ENCODE results near the gene GOPC.

The GOPC gene

GRCh38 chr6:117536317-117536716 lies 66.0 kb downstream of the GOPC start:
- DNase-seq (ENCODE audit: low read depth), result no peak
- in situ Hi-C loops (cut with HindIII; ENCODE audit: low sequenced_read_pairs), result loop anchor here (10.0 kb wide), 1 partner anchor 282 kb away; no protein-coding TSS in a partner anchor
- TF ChIP-seq, protein P1, sequence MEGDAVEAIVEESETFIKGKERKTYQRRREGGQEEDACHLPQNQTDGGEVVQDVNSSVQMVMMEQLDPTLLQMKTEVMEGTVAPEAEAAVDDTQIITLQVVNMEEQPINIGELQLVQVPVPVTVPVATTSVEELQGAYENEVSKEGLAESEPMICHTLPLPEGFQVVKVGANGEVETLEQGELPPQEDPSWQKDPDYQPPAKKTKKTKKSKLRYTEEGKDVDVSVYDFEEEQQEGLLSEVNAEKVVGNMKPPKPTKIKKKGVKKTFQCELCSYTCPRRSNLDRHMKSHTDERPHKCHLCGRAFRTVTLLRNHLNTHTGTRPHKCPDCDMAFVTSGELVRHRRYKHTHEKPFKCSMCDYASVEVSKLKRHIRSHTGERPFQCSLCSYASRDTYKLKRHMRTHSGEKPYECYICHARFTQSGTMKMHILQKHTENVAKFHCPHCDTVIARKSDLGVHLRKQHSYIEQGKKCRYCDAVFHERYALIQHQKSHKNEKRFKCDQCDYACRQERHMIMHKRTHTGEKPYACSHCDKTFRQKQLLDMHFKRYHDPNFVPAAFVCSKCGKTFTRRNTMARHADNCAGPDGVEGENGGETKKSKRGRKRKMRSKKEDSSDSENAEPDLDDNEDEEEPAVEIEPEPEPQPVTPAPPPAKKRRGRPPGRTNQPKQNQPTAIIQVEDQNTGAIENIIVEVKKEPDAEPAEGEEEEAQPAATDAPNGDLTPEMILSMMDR (IDR thresholded peaks at IDR 0.05; ENCODE audit: low read depth, low read length, missing control alignments), result no peak
- H3K4me3 ChIP-seq (ENCODE audit: low read depth, low read length), result no peak overlapping the region

DNA sequence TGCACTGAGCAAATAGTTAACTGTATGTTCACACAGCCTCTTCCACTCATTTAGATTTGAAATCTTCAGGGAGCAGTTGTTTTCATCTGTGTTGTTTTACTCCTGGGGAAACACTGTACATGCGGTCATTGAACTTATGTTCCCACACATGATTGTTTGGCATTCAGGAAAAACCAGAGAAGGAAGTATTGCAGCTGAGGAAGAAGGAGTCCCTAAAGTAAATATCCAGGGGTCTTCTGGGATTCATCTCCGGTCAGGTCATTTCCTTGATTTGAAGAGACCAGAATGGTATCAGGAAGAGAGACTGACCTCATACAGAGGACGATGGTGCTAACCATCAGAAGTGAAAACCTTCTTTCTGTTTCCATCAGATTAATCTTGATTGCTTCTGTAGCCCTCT lies 67.3 kb downstream of the GOPC start:
- in situ Hi-C loops (cut with HindIII; ENCODE audit: low sequenced_read_pairs), result loop anchor here (10.0 kb wide), 1 partner anchor 280 kb away; no protein-coding TSS in a partner anchor
- DNase-seq (ENCODE audit: low read depth), result no peak
- H3K4me3 ChIP-seq (ENCODE audit: low read depth, low read length), result no peak overlapping the region
- TF ChIP-seq, protein P1 (IDR thresholded peaks at IDR 0.05; ENCODE audit: low read depth, low read length, missing control alignments), result no peak

- in situ Hi-C loops (cut with HindIII; ENCODE audit: low sequenced_read_pairs), result loop anchor here (10.0 kb wide), 1 partner anchor 279 kb away; no protein-coding TSS in a partner anchor
- TF ChIP-seq, protein P1 (IDR thresholded peaks at IDR 0.05; ENCODE audit: low read depth, low read length, missing control alignments), result no peak
- DNase-seq (ENCODE audit: low read depth), result no peak
- H3K4me3 ChIP-seq (ENCODE audit: low read depth, low read length), result no peak overlapping the region
These were observed 68.5 kb downstream of the GOPC start for GRCh38 chr6:117533775-117534174.

DNA sequence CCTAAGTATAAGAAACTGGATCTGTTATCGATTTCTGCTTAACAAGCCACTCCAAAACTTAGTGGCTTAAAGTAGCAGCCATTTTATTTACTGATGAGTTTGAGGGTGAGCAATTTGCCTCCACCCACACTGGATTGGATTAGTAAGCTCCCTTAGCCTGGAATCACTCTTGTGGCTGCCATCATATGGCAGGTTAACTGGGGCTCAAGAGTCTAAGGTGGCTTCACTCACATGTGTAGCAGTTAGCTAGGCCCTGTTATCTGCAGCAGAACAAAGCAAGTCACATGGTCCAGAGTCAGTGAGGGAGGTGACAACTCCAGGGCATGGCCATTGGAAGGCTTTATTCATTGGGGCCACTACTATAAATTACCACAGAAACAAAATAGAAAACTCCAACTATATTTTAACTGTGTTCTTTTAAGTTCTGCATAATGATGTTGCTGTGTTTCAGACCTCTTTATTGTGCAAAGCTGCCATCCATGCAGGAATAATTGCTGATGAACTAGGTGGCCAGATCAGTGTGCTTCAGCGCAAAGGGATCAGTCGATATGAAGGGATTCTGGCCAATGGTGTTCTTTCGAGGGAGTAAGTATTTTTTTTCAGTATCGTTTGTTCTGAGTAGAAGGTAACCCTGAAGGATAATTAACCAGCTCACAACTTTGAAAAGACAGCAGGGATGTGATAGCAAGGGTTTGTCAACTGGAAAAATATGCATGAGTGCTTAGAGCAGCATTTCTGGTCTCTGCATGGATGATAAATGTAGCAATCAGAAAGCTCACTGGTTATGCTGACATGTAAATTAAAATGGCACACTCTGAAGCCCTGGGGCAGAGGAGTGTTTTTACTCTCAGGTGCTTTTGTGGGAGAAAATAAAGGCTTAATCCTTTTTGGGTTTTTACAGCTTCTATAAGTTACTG lies 70.2 kb downstream of the GOPC start:
- TF ChIP-seq, protein P1 (IDR thresholded peaks at IDR 0.05; ENCODE audit: low read depth, low read length, missing control alignments), result no peak
- in situ Hi-C loops (cut with HindIII; ENCODE audit: low sequenced_read_pairs), result loop anchor here (10.0 kb wide), 1 partner anchor 277 kb away; no protein-coding TSS in a partner anchor
- DNase-seq (ENCODE audit: low read depth), result no peak
- H3K4me3 ChIP-seq (ENCODE audit: low read depth, low read length), result no peak overlapping the region

DNA sequence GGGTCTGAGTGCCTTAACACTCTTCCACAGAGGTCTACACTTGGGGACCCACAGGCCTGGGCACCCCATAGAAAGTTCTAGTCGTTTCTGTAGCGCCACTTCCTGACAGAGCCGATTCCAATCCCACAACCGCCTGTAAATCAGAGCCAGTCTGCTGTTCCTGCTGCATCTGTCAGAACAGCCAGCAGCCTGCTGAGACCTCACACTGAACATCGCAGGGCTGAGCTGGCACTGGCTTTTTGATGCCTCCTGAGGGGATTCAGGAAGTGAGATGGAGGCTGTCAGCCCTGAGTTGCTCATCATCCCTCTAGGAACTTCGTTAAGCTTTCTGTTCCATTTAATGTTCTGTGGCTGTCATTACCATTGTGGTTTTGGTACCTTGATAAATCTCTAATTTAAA lies 71.0 kb downstream of the GOPC start:
- TF ChIP-seq, protein P1 (IDR thresholded peaks at IDR 0.05; ENCODE audit: low read depth, low read length, missing control alignments), result no peak
- in situ Hi-C loops (cut with HindIII; ENCODE audit: low sequenced_read_pairs), result loop anchor here (10.0 kb wide), 1 partner anchor 277 kb away; no protein-coding TSS in a partner anchor
- H3K4me3 ChIP-seq (ENCODE audit: low read depth, low read length), result no peak overlapping the region
- no peak for DNase-seq (ENCODE audit: low read depth)

DNA sequence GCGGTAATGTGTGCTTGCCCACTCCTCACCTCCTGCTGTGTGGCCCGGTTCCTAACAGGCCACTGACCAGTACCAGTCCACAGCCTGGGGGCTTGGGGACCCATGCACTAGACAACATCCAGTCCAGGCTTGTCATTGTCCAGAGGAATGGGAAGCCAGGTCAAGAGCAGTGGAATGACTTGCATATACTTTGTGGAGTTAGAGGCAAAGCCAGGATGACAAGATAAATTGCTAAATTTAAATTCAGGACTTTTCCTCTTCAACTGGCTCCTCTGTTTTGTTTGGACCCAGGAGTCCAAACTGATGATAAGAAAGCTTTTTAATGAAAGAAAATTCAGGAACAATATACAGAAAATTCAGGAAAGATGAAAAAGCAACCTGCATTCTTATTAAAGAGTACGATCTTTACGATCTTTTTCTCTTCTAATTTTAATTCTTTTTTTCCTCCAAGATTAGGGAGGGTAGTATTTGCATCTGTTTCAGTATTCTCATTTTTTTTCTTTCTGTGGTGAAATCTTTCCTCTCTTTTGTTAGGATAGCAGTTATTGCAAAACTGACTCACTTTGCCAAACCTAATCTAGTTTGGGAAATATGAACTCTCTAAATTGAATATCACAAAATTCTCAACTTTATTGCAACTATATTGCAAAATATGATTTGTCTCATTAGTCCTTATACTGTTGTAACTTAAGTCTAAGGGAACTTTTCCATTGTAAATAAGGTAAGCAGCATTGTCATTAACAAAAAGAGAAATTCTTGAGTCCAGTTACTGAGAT lies 71.7 kb downstream of the GOPC start:
- TF ChIP-seq, protein P1 (IDR thresholded peaks at IDR 0.05; ENCODE audit: low read depth, low read length, missing control alignments), result no peak
- H3K4me3 ChIP-seq (ENCODE audit: low read depth, low read length), result no peak overlapping the region
- DNase-seq (ENCODE audit: low read depth), result no peak
- in situ Hi-C loops (cut with HindIII; ENCODE audit: low sequenced_read_pairs), result loop anchor here (10.0 kb wide), 1 partner anchor 276 kb away; no protein-coding TSS in a partner anchor

Measured in astrocyte of the cerebellum (primary cell).